NT2/D1 (cell line): ENCODE measurements around the gene ABCC4.

ENCODE experiments used
- SUZ12 ChIP-seq: IDR thresholded peaks from 2 replicates; pipeline ENCODE4 v1.6.1; 2011; ENCODE audit not compliant: insufficient read length, insufficient read depth; ENCODE audit errors: extremely low read depth
- YY1 ChIP-seq: IDR thresholded peaks from 2 replicates; pipeline ENCODE4 v1.6.1; 2011; ENCODE audit not compliant: insufficient read length, insufficient read depth

- TF ChIP-seq YY1 (no peak), SUZ12 (no peak)
Measured at GRCh38 chr13:95067303-95067702, 233.9 kb downstream of the ABCC4 start.
